Measurements from ENCODE around the gene STXBP5. TPM values are rescaled to one million over a fixed set of nuclear protein-coding genes. Genes with fewer than 3 reads are reported as not detected.

Gene STXBP5
- total and polyA plus RNA-seq, 9 of the 15 experiments (the other 6 are each of a cell fraction or from before 2014, with no cell fraction given) = 23.3 to 172 (median 71.5) TPM

GRCh38 chr6:147371325-147371724, 167.1 kb downstream of the STXBP5 start (continued):
- TF ChIP-seq FOXP4 (CRISPR knock-in tag; IDR thresholded peaks at IDR 0.05; ENCODE audit: borderline replicate concordance) (no peak), ZBED1 (IDR thresholded peaks at IDR 0.05) (no peak), BCLAF1 (IDR thresholded peaks at IDR 0.05; ENCODE audit: borderline replicate concordance in 1 of 2, control insufficient read depth in 1 of 2, low read depth in 2 of 2, low read length in 1 of 2) (no peak), MLLT1 (IDR thresholded peaks at IDR 0.05) (no peak), ZKSCAN1 (IDR thresholded peaks at IDR 0.05; ENCODE audit: low read depth, low read length) (no peak), USF2 (CRISPR knock-in tag; IDR thresholded peaks at IDR 0.05) (no peak), ZNF282 (CRISPR knock-in tag; IDR thresholded peaks at IDR 0.05) (no peak), ZNF311 (CRISPR knock-in tag; IDR thresholded peaks at IDR 0.05) (no peak), ZNF592 (IDR thresholded peaks at IDR 0.05) (no peak)

Measured in K562 (cell line).